Heart left ventricle (tissue), 16 donors: ENCODE results near the gene C1orf159. TPM values are rescaled to one million over a fixed set of nuclear protein-coding genes. Genes with fewer than 3 reads are reported as not detected.

ENCODE experiments used
- ATAC-seq, 4 donors: fragments of 200-7000 bp; cut with Tn5 transposase; one replicate each; pipeline ENCODE4 v1.9.1; 2020 to 2022; ENCODE audit warnings: moderate library complexity in 4 of 4, mild to moderate bottlenecking in 3 of 4, moderate number of reproducible peaks in 1 of 4
- DNase-seq, 5 donors: peaks; one replicate each; pipeline ENCODE4 v3.0.0-alpha.2; 2020
- H3K27ac ChIP-seq, 12 donors: fragments of 200-600 bp; sonication (generic) in 4 of 12; one replicate each; pipeline versions ENCODE4 v1.5.0 to v1.8.0; 2016 to 2022; ENCODE audit warnings: mild to moderate bottlenecking in 2 of 12
- H3K27me3 ChIP-seq, 9 donors: fragments of 200-600 bp; sonication (generic) in 2 of 9; one replicate each; pipeline versions ENCODE4 v1.5.1 to v1.8.0; 2016 to 2022; ENCODE audit warnings: mild to moderate bottlenecking in 3 of 9
- H3K36me3 ChIP-seq, 9 donors: fragments of 200-600 bp; sonication (generic) in 2 of 9; one replicate each; pipeline versions ENCODE4 v1.5.0 to v1.8.0; 2018 to 2022; ENCODE audit warnings: mild to moderate bottlenecking in 2 of 9
- H3K4me1 ChIP-seq, 12 donors: fragments of 200-600 bp; sonication (generic) in 4 of 12; one replicate each; pipeline versions ENCODE4 v1.5.0 to v1.8.0; 2016 to 2022; ENCODE audit warnings: mild to moderate bottlenecking in 3 of 12
- H3K4me3 ChIP-seq, 12 donors: fragments of 200-600 bp; sonication (generic) in 4 of 12; one replicate each; pipeline versions ENCODE4 v1.5.0 to v1.8.0; 2017 to 2022; ENCODE audit warnings: mild to moderate bottlenecking in 9 of 12, moderate library complexity in 4 of 12
- H3K9me3 ChIP-seq, 12 donors: fragments of 200-600 bp; sonication (generic) in 4 of 12; one replicate each; pipeline versions ENCODE4 v1.5.0 to v1.8.0; 2016 to 2022; ENCODE audit warnings: mild to moderate bottlenecking in 1 of 12
- CTCF ChIP-seq, 12 donors: fragments of 200-600 bp; sonication (generic) in 4 of 12; IDR thresholded peaks; one replicate each; pipeline versions ENCODE4 v1.5.0 to v1.8.0; 2018 to 2022; ENCODE audit warnings: antibody characterized with exemption in 12 of 12, mild to moderate bottlenecking in 5 of 12
- POLR2A ChIP-seq, 2 donors: fragments of 450-650 bp; IDR thresholded peaks; one replicate each; pipeline ENCODE4 v1.6.1; 2017; ENCODE audit warnings: antibody characterized with exemption in 2 of 2, mild to moderate bottlenecking in 2 of 2, moderate library complexity in 2 of 2
- WGBS, 4 donors: extraction: QIAGEN DNeasy Blood & Tissue Kit in 2 of 4; methylation state at CpG; one replicate each; pipeline versions ENCODE4 v1.1.5 to v1.1.7; 2013 to 2018; 5-methylcytosine and 5-hydroxymethylcytosine counted together
- intact Hi-C, 10 donors: fragments of 100-400 bp; cut with DNase I; formaldehyde crosslinking; loops; one replicate each; pipeline versions ENCODE4 v1.11.1 to v1.14.2; 2022
- polyA plus RNA-seq, 2 donors: library from polyadenylated mRNA; stranded (reverse); fragments of 200-250 nt; gene quantifications; one replicate each; pipeline ENCODE4 v1.2.3, GENCODE V29; 2013
- total RNA-seq, 9 donors: library from RNA; depleted of rRNA in 2 of 9; stranded (reverse); fragments of >200 nt in 2 of 9; fragmentation: NEBNext Ultra II Directional in 3 of 9; extraction: Animal tissue kit (Norgen Biotek cat#: 25700) in 3 of 9; gene quantifications; one replicate each; pipeline versions ENCODE4 v1.1.0 to v1.2.4, GENCODE V29; 2016 to 2023
- donor health status: ischemic (EF 13 %, LVEDD 7.1; RV severe dilation, severe dysfunction).
- donor health status: healthy with polysubstance abuse.
- donor health status: DM: no; HTN: yes; CAD: no.
- donor health status: DM: no; HTN: no; CAD: no.
- donor health status: ischemic (EF 25% LVEDD 6.9; RV normal size, moderate dysfunction).
- donor health status: ischemic (EF 25% LVEDD 5.7; RV mildly dilated, moderate dysfunction).
- donor health status: healthy.
- donor health status: DM: yes; HTN: yes; CAD: no.
- donor health status: ischemic (EF 35%, LVEDD 5.7; RV mildly dilated, moderate dysfunction).
- donor health status: nonischemic (EF 11% LVEDD 7.7; RV severe dilation, severe dysfunction).
- donor health status: DM: yes; HTN: yes; CAD: no.
- donor health status: PGD.
- donor health status: ischemic (EF 29% LVEDD 5.4; RV normal size, mild dysfunction).
- donor health status: nonischemic (EF 23%, LVEDD 6.1; RV moderate dilation, normal function).

The C1orf159 gene
- total and polyA plus RNA-seq, 11 donors = 3.7 to 7.2 (median 4.4) TPM

GRCh38 chr1:1045129-1045528 is 70.8 kb downstream of the C1orf159 start:
- Histone ChIP-seq H3K27me3 (peaks cover 0 to 5% (median 0%) of the 10 kb centered on the region in 9 donors), H3K36me3 (peaks cover 0 to 48% (median 5%) of the 10 kb centered on the region in 9 donors), H3K4me3 (no peak overlapping the region), H3K9me3 (no peaks in the 10 kb centered on the region), H3K27ac (no peak overlapping the region), H3K4me1 (peaks cover 0 to 9% (median 5%) of the 10 kb centered on the region in 12 donors)
- intact Hi-C loops = no loop called here
- 96 to 98% (median 97%) methylated on average over 10 to 23 of the region's 23 CpGs for WGBS, 4 donors
- ATAC-seq (no peak), DNase-seq (no peak)
- TF ChIP-seq CTCF (IDR thresholded peaks at IDR 0.05) (no peak), POLR2A (IDR thresholded peaks at IDR 0.05) (no peak)

- DNase-seq (no peak), ATAC-seq (no peak)
- no peak overlapping the region for H3K27ac ChIP-seq
- peaks cover 4 to 15% (median 10%) of the 10 kb centered on the region in 12 donors for H3K4me1 ChIP-seq
- WGBS, 4 donors = 93 to 95% (median 94%) methylated on average over 25 to 34 of the region's 34 CpGs
- H3K36me3 ChIP-seq = peaks cover 0 to 45% (median 5%) of the 10 kb centered on the region in 9 donors
- H3K4me3 ChIP-seq = no peak overlapping the region
- no peaks in the 10 kb centered on the region for H3K9me3 ChIP-seq
- peaks cover 0 to 11% (median 0%) of the 10 kb centered on the region in 9 donors for H3K27me3 ChIP-seq
- intact Hi-C loops = no loop called here
- no peak for TF ChIP-seq CTCF (IDR thresholded peaks at IDR 0.05)
- no peak for TF ChIP-seq POLR2A (IDR thresholded peaks at IDR 0.05)
Observed at GRCh38 chr1:1044455-1045078, 71.3 kb downstream of the C1orf159 start.

GRCh38 chr1:1043921-1044320 is 72.0 kb downstream of the C1orf159 start:
- 93 to 98% (median 95%) methylated on average over 11 to 33 of the region's 33 CpGs for WGBS, 4 donors
- H3K4me1 ChIP-seq = peaks cover 4 to 21% (median 12%) of the 10 kb centered on the region in 12 donors
- DNase-seq = no peak
- H3K36me3 ChIP-seq = peaks cover 0 to 41% (median 5%) of the 10 kb centered on the region in 9 donors
- H3K9me3 ChIP-seq = no peaks in the 10 kb centered on the region
- intact Hi-C loops = no loop called here
- no peak for ATAC-seq
- TF ChIP-seq CTCF (IDR thresholded peaks at IDR 0.05) = no peak
- TF ChIP-seq POLR2A (IDR thresholded peaks at IDR 0.05) = no peak
- no peak overlapping the region for H3K4me3 ChIP-seq
- H3K27me3 ChIP-seq = peaks cover 0 to 17% (median 0%) of the 10 kb centered on the region in 9 donors
- H3K27ac ChIP-seq = no peak overlapping the region

- Histone ChIP-seq H3K36me3 (peaks cover 0 to 41% (median 5%) of the 10 kb centered on the region in 9 donors), H3K27ac (no peak overlapping the region), H3K27me3 (peaks cover 0 to 19% (median 0%) of the 10 kb centered on the region in 9 donors), H3K4me1 (peaks cover 4 to 22% (median 12%) of the 10 kb centered on the region in 12 donors), H3K4me3 (no peak overlapping the region), H3K9me3 (no peaks in the 10 kb centered on the region)
- no peak for DNase-seq
- 95 to 97% (median 95%) methylated on average over 24 to 27 of the region's 27 CpGs for WGBS, 4 donors
- TF ChIP-seq CTCF (IDR thresholded peaks at IDR 0.05) = no peak
- TF ChIP-seq POLR2A (IDR thresholded peaks at IDR 0.05) = no peak
- intact Hi-C loops = no loop called here
- no peak for ATAC-seq
Observed at GRCh38 chr1:1043411-1043810, 72.5 kb downstream of the C1orf159 start.
